ENCODE data around the gene SLC13A5. TPM values are rescaled to one million over a fixed set of nuclear protein-coding genes. Genes with fewer than 3 reads are reported as not detected.

Gene SLC13A5
- total RNA-seq, 1 donor from 2014 or later: not detected

- Histone ChIP-seq H3K36me3 (no peaks in the 10 kb centered on the region), H3K27me3 (no peaks in the 10 kb centered on the region), H3K27ac (no peak overlapping the region), H3K9me3 (no peaks in the 10 kb centered on the region), H3K4me1 (no peaks in the 10 kb centered on the region), H3K4me3 (no peak overlapping the region)
- TF ChIP-seq CTCF (IDR thresholded peaks at IDR 0.05): no peak
- intact Hi-C loops (cut with DNase I): no loop called here
- ATAC-seq (no peak), DNase-seq (no peak)
These were observed 21.6 kb downstream of the SLC13A5 start for GRCh38 chr17:6691546-6691945.

GRCh38 chr17:6690641-6691040 lies 22.5 kb downstream of the SLC13A5 start:
- Histone ChIP-seq H3K4me1 (no peaks in the 10 kb centered on the region), H3K27me3 (no peaks in the 10 kb centered on the region), H3K9me3 (no peaks in the 10 kb centered on the region), H3K36me3 (no peaks in the 10 kb centered on the region), H3K4me3 (no peak overlapping the region), H3K27ac (no peak overlapping the region)
- intact Hi-C loops (cut with DNase I): no loop called here
- ATAC-seq (no peak), DNase-seq (no peak)
- no peak for TF ChIP-seq CTCF (IDR thresholded peaks at IDR 0.05)

- H3K4me3 ChIP-seq: no peak overlapping the region
- H3K4me1 ChIP-seq: no peaks in the 10 kb centered on the region
- no peaks in the 10 kb centered on the region for H3K9me3 ChIP-seq
- no peaks in the 10 kb centered on the region for H3K27me3 ChIP-seq
- no peak for TF ChIP-seq CTCF (IDR thresholded peaks at IDR 0.05)
- H3K36me3 ChIP-seq: no peaks in the 10 kb centered on the region
- no peak for ATAC-seq
- no peak overlapping the region for H3K27ac ChIP-seq
- intact Hi-C loops (cut with DNase I): no loop called here
- DNase-seq: no peak
These were observed 24.2 kb downstream of the SLC13A5 start for GRCh38 chr17:6688944-6689343.

GRCh38 chr17:6686026-6686425 lies 27.1 kb downstream of the SLC13A5 start:
- Histone ChIP-seq H3K4me1 (no peaks in the 10 kb centered on the region), H3K4me3 (no peak overlapping the region), H3K36me3 (no peaks in the 10 kb centered on the region), H3K9me3 (no peaks in the 10 kb centered on the region), H3K27ac (no peak overlapping the region), H3K27me3 (no peaks in the 10 kb centered on the region)
- DNase-seq (no peak), ATAC-seq (no peak)
- intact Hi-C loops (cut with DNase I): no loop called here
- no peak for TF ChIP-seq CTCF (IDR thresholded peaks at IDR 0.05)

GRCh38 chr17:6684881-6685767 lies 28.0 kb downstream of the SLC13A5 start:
- intact Hi-C loops (cut with DNase I): no loop called here
- no peaks in the 10 kb centered on the region for H3K4me1 ChIP-seq
- ATAC-seq (no peak), DNase-seq (no peak)
- no peaks in the 10 kb centered on the region for H3K36me3 ChIP-seq
- no peak for TF ChIP-seq CTCF (IDR thresholded peaks at IDR 0.05)
- H3K4me3 ChIP-seq: no peak overlapping the region
- no peaks in the 10 kb centered on the region for H3K27me3 ChIP-seq
- no peak overlapping the region for H3K27ac ChIP-seq
- H3K9me3 ChIP-seq: no peaks in the 10 kb centered on the region

All from upper lobe of right lung (tissue), 1 donor.